HepG2 (cell line): ENCODE results near the gene XIAP. TPM values are rescaled to one million over a fixed set of nuclear protein-coding genes. Genes with fewer than 3 reads are reported as not detected.
A peak's percentile ranks its signal among the peaks of the same experiment; 100 is the strongest.

Experiments
- GZF1 ChIP-seq: sonication (generic); formaldehyde crosslinking; IDR thresholded peaks from 2 replicates; pipeline ENCODE4 v1.5.1; 2020; ENCODE audit warnings: mild to moderate bottlenecking, missing genetic modification reagents
- HNRNPLL ChIP-seq: fragments of 200-400 bp; formaldehyde crosslinking; IDR thresholded peaks from 2 replicates; pipeline ENCODE4 v1.6.1; 2017; ENCODE audit warnings: mild to moderate bottlenecking, low read depth, low read length; ENCODE audit not compliant: poor library complexity, severe bottlenecking
- IKZF1 ChIP-seq: fragments of 450-650 bp; IDR thresholded peaks from 2 replicates; pipeline ENCODE4 v1.7.1; 2016
- IRF2 ChIP-seq: IDR thresholded peaks from 2 replicates; pipeline ENCODE4 v1.6.1; 2018; ENCODE audit warnings: missing genetic modification reagents, missing compliant biosample characterization
- JUN ChIP-seq: sonication (generic); formaldehyde crosslinking; IDR thresholded peaks from 2 replicates; pipeline ENCODE4 v1.4.0; 2020; ENCODE audit warnings: mild to moderate bottlenecking, missing genetic modification reagents
- KAT2B ChIP-seq: fragments of 150-350 bp; IDR thresholded peaks from 2 replicates; pipeline ENCODE4 v1.6.1; 2014; ENCODE audit warnings: low read depth, low read length, borderline replicate concordance
- KDM1A ChIP-seq: IDR thresholded peaks from 2 replicates; pipeline ENCODE4 v1.6.1; 2016; ENCODE audit warnings: missing compliant biosample characterization
- MAZ ChIP-seq, 2 experiments: sonication (generic) in 1 of 2; formaldehyde crosslinking in 1 of 2; IDR thresholded peaks; 2 replicates each; pipeline versions ENCODE4 v1.5.0 to v1.6.1; 2012 to 2020; ENCODE audit warnings: low read depth in 2 of 2, mild to moderate bottlenecking in 2 of 2, borderline replicate concordance in 1 of 2, improper control_type of control experiment in 1 of 2, low read length in 1 of 2, missing genetic modification reagents in 1 of 2, moderate library complexity in 1 of 2
- NR0B2 ChIP-seq: sonication (generic); formaldehyde crosslinking; IDR thresholded peaks from 2 replicates; pipeline ENCODE4 v1.4.0; 2020; ENCODE audit warnings: mild to moderate bottlenecking, missing genetic modification reagents
- NR2C2 ChIP-seq: sonication (generic); formaldehyde crosslinking; IDR thresholded peaks from 2 replicates; pipeline ENCODE4 v1.4.0; 2020; ENCODE audit warnings: missing genetic modification reagents, mild to moderate bottlenecking, moderate library complexity, borderline replicate concordance
- PLSCR1 ChIP-seq: sonication (generic); formaldehyde crosslinking; IDR thresholded peaks from 2 replicates; pipeline ENCODE4 v1.5.0; 2020; ENCODE audit warnings: missing genetic modification reagents, mild to moderate bottlenecking, borderline replicate concordance
- POLR2AphosphoS5 ChIP-seq: IDR thresholded peaks from 2 replicates; pipeline ENCODE4 v1.6.1; 2012; ENCODE audit warnings: low read depth, low read length
- SOX6 ChIP-seq, 2 experiments: fragments of 450-650 bp in 1 of 2; sonication (generic) in 1 of 2; formaldehyde crosslinking in 1 of 2; IDR thresholded peaks; 2 replicates each; pipeline versions ENCODE4 v1.4.0 to v1.6.1; 2017 to 2020; ENCODE audit warnings: antibody characterized with exemption in 1 of 2, mild to moderate bottlenecking in 1 of 2, missing genetic modification reagents in 1 of 2
- TCF7 ChIP-seq: sonication (generic); IDR thresholded peaks from 2 replicates; pipeline ENCODE4 v1.6.1; 2016; ENCODE audit warnings: antibody characterized with exemption, low read depth
- WIZ ChIP-seq: sonication (generic); formaldehyde crosslinking; IDR thresholded peaks from 2 replicates; pipeline ENCODE4 v1.5.1; 2020; ENCODE audit warnings: mild to moderate bottlenecking, missing genetic modification reagents
- ZBTB26 ChIP-seq: IDR thresholded peaks from 2 replicates; pipeline ENCODE4 v1.6.1; 2016; ENCODE audit warnings: missing compliant biosample characterization, missing genetic modification reagents, borderline replicate concordance
- ZBTB39 ChIP-seq: sonication (generic); formaldehyde crosslinking; IDR thresholded peaks from 2 replicates; pipeline ENCODE4 v1.5.0; 2020; ENCODE audit warnings: missing genetic modification reagents
- ZBTB46 ChIP-seq: sonication (generic); formaldehyde crosslinking; IDR thresholded peaks from 2 replicates; pipeline ENCODE4 v1.4.0; 2020; ENCODE audit warnings: mild to moderate bottlenecking, missing genetic modification reagents, borderline replicate concordance
- ZIK1 ChIP-seq: sonication (generic); formaldehyde crosslinking; IDR thresholded peaks from 2 replicates; pipeline ENCODE4 v1.5.0; 2020; ENCODE audit warnings: mild to moderate bottlenecking, low read depth, missing genetic modification reagents, borderline replicate concordance
- ZNF337 ChIP-seq: sonication (generic); formaldehyde crosslinking; IDR thresholded peaks from 2 replicates; pipeline ENCODE4 v1.5.1; 2020; ENCODE audit warnings: missing genetic modification reagents, low read depth, mild to moderate bottlenecking, borderline replicate concordance
- ZNF670 ChIP-seq: sonication (generic); formaldehyde crosslinking; IDR thresholded peaks from 2 replicates; pipeline ENCODE4 v1.8.0; 2022; ENCODE audit warnings: mild to moderate bottlenecking, missing genetic modification reagents, borderline replicate concordance
- ZNF709 ChIP-seq: sonication (generic); formaldehyde crosslinking; IDR thresholded peaks from 2 replicates; pipeline ENCODE4 v1.5.0; 2020; ENCODE audit warnings: mild to moderate bottlenecking, missing genetic modification reagents
- ZNF792 ChIP-seq: IDR thresholded peaks from 2 replicates; pipeline ENCODE4 v1.6.1; 2016
- ZNF83 ChIP-seq: sonication (generic); formaldehyde crosslinking; IDR thresholded peaks from 2 replicates; pipeline ENCODE4 v1.4.0; 2020; ENCODE audit warnings: missing genetic modification reagents, mild to moderate bottlenecking, borderline replicate concordance
- polyA plus RNA-seq, 8 experiments: library from polyadenylated mRNA; depleted of rRNA in 3 of 8; stranded (reverse) in 7 of 8; unstranded in 1 of 8; fragments of >200 nt; fragmentation: Illumina TruSeq in 4 of 8; extraction: Trizol in 4 of 8; gene quantifications; 2 replicates each; pipeline versions ENCODE4 v1.2.1 to v1.2.3, GENCODE V29; 2011 to 2016; ENCODE audit warnings: low read depth in 4 of 8, missing spikeins in 1 of 8, mixed read lengths in 1 of 8; ENCODE audit not compliant: insufficient read depth in 1 of 8
- total RNA-seq, 5 experiments: library from RNA; depleted of rRNA; stranded (reverse); fragments of >200 nt; fragmentation: Illumina TruSeq; extraction: Trizol; gene quantifications; 2 replicates each; pipeline ENCODE4 v1.2.3, GENCODE V29; 2016; ENCODE audit warnings: low read depth in 1 of 5

Gene XIAP
- total and polyA plus RNA-seq, 2 of the 13 experiments (the other 11 are each of a cell fraction or from before 2014, with no cell fraction given), result 12.9 to 29.5 TPM

- no peak for TF ChIP-seq ZIK1
- no peak for TF ChIP-seq ZBTB39 (CRISPR knock-in tag)
- TF ChIP-seq KAT2B, result no peak
- TF ChIP-seq HNRNPLL, result no peak
- no peak for TF ChIP-seq NR2C2 (CRISPR knock-in tag)
- TF ChIP-seq ZBTB26 (CRISPR knock-in tag), result no peak
- no peak for TF ChIP-seq JUN (CRISPR knock-in tag)
- no peak for TF ChIP-seq ZBTB46 (CRISPR knock-in tag)
- no peak for TF ChIP-seq SOX6 (IDR thresholded peaks at IDR 0.05)
- peak; percentile 22; the same call in 1 of the 2 replicates for TF ChIP-seq SOX6 (CRISPR knock-in tag; IDR thresholded peaks at IDR 0.05)
- TF ChIP-seq ZNF792 (CRISPR knock-in tag), result no peak
- no peak for TF ChIP-seq TCF7
- TF ChIP-seq IRF2 (CRISPR knock-in tag), result no peak
- peak; percentile 50 for TF ChIP-seq POLR2AphosphoS5
- TF ChIP-seq PLSCR1 (CRISPR knock-in tag), result no peak
- no peak for TF ChIP-seq IKZF1
- no peak for TF ChIP-seq KDM1A (CRISPR knock-in tag)
- no peak for TF ChIP-seq WIZ
- TF ChIP-seq ZNF337 (CRISPR knock-in tag), result no peak
- TF ChIP-seq GZF1, result no peak
- 0 out of 2 replicates have a peak, but pooled peaks have one; percentile 1 for TF ChIP-seq ZNF670 (CRISPR knock-in tag)
- TF ChIP-seq ZNF83 (CRISPR knock-in tag), result no peak
- TF ChIP-seq MAZ (IDR thresholded peaks at IDR 0.05; ENCODE audit: borderline replicate concordance, low read depth, low read length), result peak; percentile 71; the same call in 1 of the 2 replicates
- 0 out of 2 replicates have a peak, but pooled peaks have one; percentile 41 for TF ChIP-seq MAZ (CRISPR knock-in tag; IDR thresholded peaks at IDR 0.05; ENCODE audit: low read depth)
- no peak for TF ChIP-seq ZNF709 (CRISPR knock-in tag)
- no peak for TF ChIP-seq NR0B2 (CRISPR knock-in tag)
Measured at GRCh38 chrX:123962794-123963373, 103.0 kb downstream of the XIAP start (continued).
